Thyroid gland (tissue), 4 donors: ENCODE results near the gene CLCN2.

Source experiments
- CTCF ChIP-seq, 6 experiments: fragments of 200-600 bp in 3 of 6; fragments of 450-650 bp in 3 of 6; sonication (generic) in 3 of 6; IDR thresholded peaks; one replicate each; pipeline ENCODE4 v1.5.1; 2016 to 2019; ENCODE audit warnings: antibody characterized with exemption in 6 of 6, mild to moderate bottlenecking in 2 of 6, inconsistent platforms in 1 of 6, moderate library complexity in 1 of 6
- POLR2A ChIP-seq, 2 donors: fragments of 450-650 bp; IDR thresholded peaks; one replicate each; pipeline ENCODE4 v1.6.1; 2017; ENCODE audit warnings: antibody characterized with exemption in 2 of 2, mild to moderate bottlenecking in 2 of 2, moderate library complexity in 1 of 2

- TF ChIP-seq CTCF (IDR thresholded peaks at IDR 0.05) (no peak), POLR2A (IDR thresholded peaks at IDR 0.05) (no peak)
Measured at GRCh38 chr3:184405075-184406030, 43.9 kb upstream of the CLCN2 start.
